Astrocyte (in vitro differentiated cells and primary cell): Measurements from ENCODE around the gene PDCD1. TPM values are rescaled to one million over a fixed set of nuclear protein-coding genes. Genes with fewer than 3 reads are reported as not detected.

Source experiments
- DNase-seq: peaks from one replicate; pipeline ENCODE4 v3.0.0-alpha.2; 2010; ENCODE audit warnings: low read depth
- FAIRE-seq: peaks from 2 replicates; lab custom pipeline; 2011; peaks lifted over from hg19 to GRCh38; lab: Jason Lieb, UNC
- H2AFZ ChIP-seq: 2 replicates; pipeline ENCODE4 v1.6.0; 2012; ENCODE audit warnings: low read depth, low read length, inconsistent platforms
- H3K27ac ChIP-seq: 2 replicates; pipeline ENCODE4 v1.5.1; 2011; ENCODE audit warnings: low read depth, low read length, inconsistent platforms
- H3K27me3 ChIP-seq: 2 replicates; pipeline ENCODE4 v1.6.0; 2011; ENCODE audit warnings: low read length, inconsistent platforms; ENCODE audit not compliant: insufficient read depth
- H3K36me3 ChIP-seq: 2 replicates; pipeline ENCODE4 v1.5.1; 2011; ENCODE audit warnings: low read length, inconsistent platforms; ENCODE audit not compliant: insufficient read depth
- H3K4me1 ChIP-seq: 2 replicates; pipeline ENCODE4 v1.5.1; 2011; ENCODE audit warnings: low read length, inconsistent platforms; ENCODE audit not compliant: insufficient read depth
- H3K4me2 ChIP-seq: 2 replicates; pipeline ENCODE4 v1.6.0; 2012; ENCODE audit warnings: low read length, inconsistent platforms
- H3K4me3 ChIP-seq: 2 replicates; pipeline ENCODE4 v1.5.1; 2011; ENCODE audit warnings: low read depth, mild to moderate bottlenecking, low read length, inconsistent platforms; ENCODE audit not compliant: insufficient read depth
- H3K79me2 ChIP-seq: 2 replicates; pipeline ENCODE4 v1.6.0; 2012; ENCODE audit warnings: mild to moderate bottlenecking, low read length, inconsistent platforms; ENCODE audit not compliant: insufficient read depth
- H3K9ac ChIP-seq: 2 replicates; pipeline ENCODE4 v1.6.0; 2012; ENCODE audit warnings: mild to moderate bottlenecking, low read length, inconsistent platforms
- H3K9me3 ChIP-seq: 2 replicates; pipeline ENCODE4 v1.5.1; 2012; ENCODE audit warnings: low read depth, mild to moderate bottlenecking, low read length, inconsistent platforms; ENCODE audit not compliant: insufficient read depth
- H4K20me1 ChIP-seq: 2 replicates; pipeline ENCODE4 v1.6.0; 2012; ENCODE audit warnings: low read length, inconsistent platforms; ENCODE audit not compliant: insufficient read depth
- H3K27ac Mint-ChIP-seq: one replicate; pipeline ENCODE4 v1.8.0; 2021; ENCODE audit warnings: mild to moderate bottlenecking, mixed read lengths; ENCODE audit not compliant: unreplicated experiment
- H3K27me3 Mint-ChIP-seq: one replicate; pipeline ENCODE4 v1.8.0; 2021; ENCODE audit warnings: low read depth, mixed read lengths; ENCODE audit not compliant: unreplicated experiment
- H3K36me3 Mint-ChIP-seq: one replicate; pipeline ENCODE4 v1.8.0; 2021; ENCODE audit warnings: low read depth, mixed read lengths; ENCODE audit not compliant: unreplicated experiment
- H3K4me1 Mint-ChIP-seq: one replicate; pipeline ENCODE4 v1.8.0; 2021; ENCODE audit warnings: low read depth, mixed read lengths; ENCODE audit not compliant: unreplicated experiment
- H3K4me3 Mint-ChIP-seq: one replicate; pipeline ENCODE4 v1.8.0; 2021; ENCODE audit warnings: mild to moderate bottlenecking, moderate library complexity, mixed read lengths; ENCODE audit not compliant: unreplicated experiment
- H3K9me3 Mint-ChIP-seq: one replicate; pipeline ENCODE4 v1.8.0; 2021; ENCODE audit warnings: mild to moderate bottlenecking, mixed read lengths; ENCODE audit not compliant: unreplicated experiment
- EZH2 ChIP-seq: IDR thresholded peaks from 2 replicates; pipeline ENCODE4 v1.6.1; 2012; ENCODE audit warnings: mild to moderate bottlenecking, low read length, inconsistent platforms; ENCODE audit not compliant: insufficient read depth
- total RNA-seq: library from RNA; stranded (reverse); gene quantifications from 2 replicates; pipeline ENCODE4 v1.2.1, GENCODE V29; 2021
- TF ChIP-seq, protein P1 (sequence below): IDR thresholded peaks from 2 replicates; pipeline ENCODE4 v1.5.1; 2011; ENCODE audit warnings: low read depth, mild to moderate bottlenecking, inconsistent platforms, low read length, moderate library complexity; ENCODE audit not compliant: insufficient read depth

Gene PDCD1
- total RNA-seq, 1 donor from 2014 or later: not detected

DNA sequence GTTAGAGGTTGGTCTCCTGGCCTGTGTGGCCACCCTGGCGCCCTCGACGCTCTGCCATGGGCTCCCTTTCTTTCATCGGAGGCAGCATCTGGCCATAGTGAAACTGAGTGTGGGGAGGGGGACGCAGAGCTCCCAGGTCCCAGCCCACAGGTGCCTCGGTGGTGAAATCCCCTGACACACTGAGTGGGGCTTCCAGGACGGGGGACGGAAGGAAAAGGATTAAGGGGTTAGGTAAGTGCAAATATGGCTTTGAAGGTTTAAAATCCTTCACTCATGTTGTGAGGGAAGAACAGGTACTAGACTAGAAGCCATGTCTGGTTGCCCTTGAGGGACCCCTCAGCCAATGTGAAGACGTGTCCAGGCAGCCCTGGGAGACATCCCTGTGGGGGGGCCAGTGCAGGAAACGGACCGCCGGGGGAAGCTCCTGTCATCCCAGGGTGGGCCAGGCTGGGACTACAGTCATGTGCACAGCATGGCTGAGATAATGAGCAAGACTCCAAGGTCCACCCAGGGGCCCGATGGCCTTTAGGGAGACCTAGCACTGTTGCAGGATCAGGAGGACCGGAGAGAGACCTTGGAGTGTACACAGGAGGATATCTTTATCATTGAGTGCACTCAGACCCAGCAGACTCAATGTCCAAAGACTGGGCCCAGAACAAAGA, 47.2 kb upstream of the PDCD1 start:
- peaks cover 7% of the 10 kb centered on the region for H3K27me3 ChIP-seq
- no peak overlapping the region for H3K4me2 ChIP-seq
- FAIRE-seq (no peak), DNase-seq (no peak)
- no peaks in the 10 kb centered on the region for H3K4me1 Mint-ChIP-seq
- TF ChIP-seq EZH2: no peak
- TF ChIP-seq, protein P1, sequence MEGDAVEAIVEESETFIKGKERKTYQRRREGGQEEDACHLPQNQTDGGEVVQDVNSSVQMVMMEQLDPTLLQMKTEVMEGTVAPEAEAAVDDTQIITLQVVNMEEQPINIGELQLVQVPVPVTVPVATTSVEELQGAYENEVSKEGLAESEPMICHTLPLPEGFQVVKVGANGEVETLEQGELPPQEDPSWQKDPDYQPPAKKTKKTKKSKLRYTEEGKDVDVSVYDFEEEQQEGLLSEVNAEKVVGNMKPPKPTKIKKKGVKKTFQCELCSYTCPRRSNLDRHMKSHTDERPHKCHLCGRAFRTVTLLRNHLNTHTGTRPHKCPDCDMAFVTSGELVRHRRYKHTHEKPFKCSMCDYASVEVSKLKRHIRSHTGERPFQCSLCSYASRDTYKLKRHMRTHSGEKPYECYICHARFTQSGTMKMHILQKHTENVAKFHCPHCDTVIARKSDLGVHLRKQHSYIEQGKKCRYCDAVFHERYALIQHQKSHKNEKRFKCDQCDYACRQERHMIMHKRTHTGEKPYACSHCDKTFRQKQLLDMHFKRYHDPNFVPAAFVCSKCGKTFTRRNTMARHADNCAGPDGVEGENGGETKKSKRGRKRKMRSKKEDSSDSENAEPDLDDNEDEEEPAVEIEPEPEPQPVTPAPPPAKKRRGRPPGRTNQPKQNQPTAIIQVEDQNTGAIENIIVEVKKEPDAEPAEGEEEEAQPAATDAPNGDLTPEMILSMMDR: no peak
- H2AFZ ChIP-seq: no peak overlapping the region
- H4K20me1 ChIP-seq: no peaks in the 10 kb centered on the region
- H3K4me1 ChIP-seq: peaks cover 3% of the 10 kb centered on the region
- no peaks in the 10 kb centered on the region for H3K36me3 ChIP-seq
- H3K79me2 ChIP-seq: no peaks in the 10 kb centered on the region
- no peaks in the 10 kb centered on the region for H3K9me3 ChIP-seq
- peaks cover 35% of the 10 kb centered on the region for H3K27me3 Mint-ChIP-seq
- no peak overlapping the region for H3K4me3 Mint-ChIP-seq
- H3K36me3 Mint-ChIP-seq: peaks cover 3% of the 10 kb centered on the region
- H3K27ac ChIP-seq: no peak overlapping the region
- no peak overlapping the region for H3K4me3 ChIP-seq
- no peak overlapping the region for H3K9ac ChIP-seq
- H3K9me3 Mint-ChIP-seq: no peaks in the 10 kb centered on the region
- H3K27ac Mint-ChIP-seq: no peak overlapping the region

DNA sequence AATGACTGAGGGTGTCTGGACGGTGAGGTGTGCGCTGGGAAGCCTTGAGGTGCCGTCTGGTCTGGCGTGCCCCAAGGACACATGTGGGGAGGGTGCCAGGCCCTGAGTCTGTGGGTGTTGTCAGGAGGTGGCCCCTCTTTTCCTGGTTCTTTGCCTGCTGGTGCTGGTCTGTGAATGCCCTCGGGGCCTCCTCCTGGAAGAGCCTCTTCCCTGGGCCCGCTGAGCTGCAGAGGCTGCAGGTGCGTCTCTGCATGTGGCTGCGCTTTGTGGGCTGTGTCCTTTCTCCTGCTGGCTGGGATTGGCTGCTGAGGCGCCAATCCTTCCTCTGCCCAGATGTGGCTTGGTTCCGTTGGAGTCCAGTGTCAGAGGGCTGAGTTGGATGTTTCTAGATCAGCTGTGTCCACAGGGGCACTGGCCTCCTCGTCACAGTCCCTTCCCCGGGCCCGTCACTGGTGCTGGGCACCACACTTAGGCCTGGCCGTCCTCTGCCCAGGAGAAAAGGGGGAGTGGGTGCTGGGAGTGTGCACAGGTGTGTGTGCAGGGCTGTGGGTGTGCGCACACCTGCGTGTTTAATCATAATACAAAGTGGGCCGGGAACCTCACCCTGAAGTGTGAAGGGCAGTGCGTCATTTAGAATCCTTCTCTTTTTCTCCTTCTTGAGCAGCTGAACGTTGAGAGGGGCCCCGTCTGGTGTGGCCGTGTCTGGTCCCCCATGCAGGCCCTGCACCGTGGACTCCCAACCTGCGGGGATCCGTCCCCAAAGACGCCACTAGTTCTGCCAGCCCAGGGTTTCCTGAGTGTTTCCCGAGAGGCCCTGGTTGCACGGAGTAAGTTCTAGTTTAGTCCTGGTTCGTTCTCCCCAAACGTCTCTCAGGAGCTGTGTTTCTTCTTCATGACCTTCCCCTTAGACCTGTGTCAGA, 46.4 kb upstream of the PDCD1 start:
- peaks cover 34% of the 10 kb centered on the region for H3K27me3 Mint-ChIP-seq
- H3K9ac ChIP-seq: no peak overlapping the region

DNA sequence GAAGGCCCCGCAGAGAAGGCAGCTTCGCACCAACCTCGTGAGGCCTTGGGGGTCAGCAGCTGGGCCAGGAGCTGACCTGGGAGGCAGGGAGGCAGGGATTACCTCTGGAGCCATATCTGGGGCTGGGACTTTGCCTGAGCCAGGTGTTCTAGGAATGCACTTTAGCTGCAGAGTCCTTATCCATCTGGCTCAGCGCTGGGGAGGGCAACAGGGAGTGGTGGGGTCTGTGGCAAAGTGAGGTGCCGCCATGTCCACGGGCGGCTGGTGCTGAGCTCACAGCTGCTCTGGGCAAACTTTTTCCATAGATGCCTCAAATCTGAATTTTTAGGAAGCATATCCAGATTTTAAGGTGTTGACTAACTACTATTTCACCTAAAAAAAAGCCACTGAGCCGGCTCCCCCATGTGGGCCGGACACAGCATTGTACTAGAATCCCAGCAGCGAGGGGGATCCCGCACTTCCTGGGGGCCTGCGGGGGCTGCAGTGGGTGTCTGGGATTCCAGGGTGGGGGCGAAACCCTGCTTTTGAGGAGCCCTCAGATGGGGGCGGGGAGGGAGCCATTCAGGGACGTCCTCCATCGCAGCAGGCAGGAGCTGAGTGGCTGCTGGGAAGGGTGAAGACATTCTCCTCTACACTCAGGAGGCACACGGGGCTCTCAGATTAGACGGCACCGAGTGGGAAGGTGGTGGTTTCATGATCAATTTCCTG, 45.5 kb upstream of the PDCD1 start:
- peaks cover 34% of the 10 kb centered on the region for H3K27me3 Mint-ChIP-seq
- no peak overlapping the region for H3K4me3 Mint-ChIP-seq
- FAIRE-seq (no peak), DNase-seq (no peak)
- no peak overlapping the region for H3K27ac Mint-ChIP-seq
- Histone ChIP-seq H4K20me1 (no peaks in the 10 kb centered on the region), H3K79me2 (no peaks in the 10 kb centered on the region), H3K27me3 (peaks cover 7% of the 10 kb centered on the region), H3K9ac (no peak overlapping the region), H3K36me3 (no peaks in the 10 kb centered on the region), H3K4me2 (no peak overlapping the region), H3K27ac (no peak overlapping the region), H3K9me3 (no peaks in the 10 kb centered on the region), H3K4me1 (peaks cover 3% of the 10 kb centered on the region), H2AFZ (no peak overlapping the region), H3K4me3 (no peak overlapping the region)
- H3K4me1 Mint-ChIP-seq: peaks cover 7% of the 10 kb centered on the region
- peaks cover 2% of the 10 kb centered on the region for H3K36me3 Mint-ChIP-seq
- TF ChIP-seq, protein P1: no peak
- no peak for TF ChIP-seq EZH2
- no peaks in the 10 kb centered on the region for H3K9me3 Mint-ChIP-seq

More for the DNA sequence above, 46.4 kb upstream of the PDCD1 start:
- DNase-seq (no peak), FAIRE-seq (no peak)
- Mint-ChIP-seq H3K9me3 (no peaks in the 10 kb centered on the region), H3K36me3 (peaks cover 4% of the 10 kb centered on the region), H3K4me3 (no peak overlapping the region), H3K4me1 (no peaks in the 10 kb centered on the region), H3K27ac (no peak overlapping the region)
- H4K20me1 ChIP-seq: no peaks in the 10 kb centered on the region
- no peaks in the 10 kb centered on the region for H3K9me3 ChIP-seq
- no peak overlapping the region for H3K4me3 ChIP-seq
- no peak overlapping the region for H2AFZ ChIP-seq
- TF ChIP-seq EZH2: no peak
- peaks cover 3% of the 10 kb centered on the region for H3K4me1 ChIP-seq
- H3K4me2 ChIP-seq: no peak overlapping the region
- no peaks in the 10 kb centered on the region for H3K79me2 ChIP-seq
- peaks cover 7% of the 10 kb centered on the region for H3K27me3 ChIP-seq
- no peak overlapping the region for H3K27ac ChIP-seq
- no peaks in the 10 kb centered on the region for H3K36me3 ChIP-seq
